Activated CD8-positive, alpha-beta memory T cell treated with anti-CD3 and anti-CD28 coated beads, Interleukin-2, amount 50 U/mL, for 24 hours (primary cell): Measurements from ENCODE around the gene APOL3.
"Not testable (repeated sequence)": the region's sequence is repeated elsewhere in the genome, so short reads cannot be mapped to it uniquely, and the experiment has no call there.

Experiments
- DNase-seq: peaks from one replicate; pipeline ENCODE4 v3.0.0-alpha.2; 2020; ENCODE audit errors: extremely low read depth

The APOL3 gene

DNA sequence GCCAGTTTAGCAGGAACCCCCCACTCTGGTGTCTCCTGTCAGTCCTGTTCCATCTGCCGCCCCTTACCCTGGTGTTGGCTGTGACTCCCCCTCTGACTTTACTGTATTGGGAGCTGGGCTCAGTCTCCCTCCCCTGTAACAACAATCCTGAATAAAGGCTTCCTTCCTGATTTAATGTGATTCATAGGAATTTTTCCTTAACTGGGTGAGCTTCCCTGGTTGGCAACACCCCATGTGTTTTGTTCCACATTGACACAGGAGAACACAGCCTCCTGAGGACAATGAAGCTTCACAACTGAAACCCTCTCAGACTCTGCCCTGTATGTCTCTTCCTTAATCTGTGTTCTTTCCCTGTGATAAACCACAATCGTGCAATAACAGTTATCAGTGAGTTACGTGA is 32.6 kb upstream of the APOL3 start:
- no peak for DNase-seq

DNA sequence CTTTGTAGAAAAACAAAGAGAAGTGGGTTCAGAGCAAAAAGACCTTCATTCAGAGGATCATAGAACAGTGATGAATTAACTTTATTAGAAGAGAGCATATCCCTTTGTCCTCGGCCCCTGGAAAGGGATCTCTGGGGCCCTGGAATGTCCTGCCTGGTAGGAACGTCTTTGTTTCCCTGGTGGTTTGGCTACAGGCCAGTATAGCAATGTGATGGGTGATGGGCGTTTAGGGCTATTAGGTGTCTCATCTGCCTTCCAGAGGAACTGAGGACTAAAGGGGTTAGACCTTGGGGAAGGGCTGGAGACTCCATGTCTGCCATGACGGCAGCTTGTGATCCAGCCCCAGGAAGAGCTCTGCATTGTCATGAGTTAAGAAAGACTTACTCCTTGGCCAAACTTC is 32.0 kb upstream of the APOL3 start:
- no peak for DNase-seq

DNA sequence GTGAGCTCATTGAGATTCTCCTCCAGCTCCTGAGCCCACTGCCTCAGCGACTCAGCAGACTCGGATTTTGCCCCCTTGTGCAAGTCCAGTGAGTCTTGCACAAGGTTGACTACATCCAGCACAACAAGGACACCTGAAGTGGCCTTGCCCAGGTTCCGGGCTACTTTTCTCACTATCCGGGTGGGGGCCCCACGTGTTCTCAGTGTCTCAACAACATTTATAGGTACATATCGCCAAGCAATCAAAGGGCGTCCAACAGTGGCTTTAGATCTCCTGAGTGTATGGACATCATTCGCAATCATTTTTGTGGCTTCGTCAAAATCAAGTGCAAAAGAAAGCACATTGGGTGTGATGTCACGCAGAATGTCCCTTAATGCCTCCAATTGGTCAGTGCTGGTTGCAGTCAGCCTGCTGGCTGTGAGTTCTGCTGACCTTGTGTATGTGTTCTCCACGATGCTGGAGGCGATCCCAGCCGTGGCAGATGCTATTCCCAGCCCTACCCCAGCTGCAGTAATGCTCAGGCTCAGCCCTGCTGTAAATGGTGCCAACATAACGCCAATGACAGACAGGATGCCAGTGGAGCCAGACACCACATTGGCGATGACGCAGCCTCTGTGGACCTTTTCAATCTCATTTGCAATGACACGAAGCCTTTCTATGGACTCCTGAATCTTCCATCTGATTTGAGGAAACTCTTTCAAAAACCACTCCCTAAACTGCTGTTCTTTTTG is 30.7 kb upstream of the APOL3 start:
- no peak for DNase-seq

DNA sequence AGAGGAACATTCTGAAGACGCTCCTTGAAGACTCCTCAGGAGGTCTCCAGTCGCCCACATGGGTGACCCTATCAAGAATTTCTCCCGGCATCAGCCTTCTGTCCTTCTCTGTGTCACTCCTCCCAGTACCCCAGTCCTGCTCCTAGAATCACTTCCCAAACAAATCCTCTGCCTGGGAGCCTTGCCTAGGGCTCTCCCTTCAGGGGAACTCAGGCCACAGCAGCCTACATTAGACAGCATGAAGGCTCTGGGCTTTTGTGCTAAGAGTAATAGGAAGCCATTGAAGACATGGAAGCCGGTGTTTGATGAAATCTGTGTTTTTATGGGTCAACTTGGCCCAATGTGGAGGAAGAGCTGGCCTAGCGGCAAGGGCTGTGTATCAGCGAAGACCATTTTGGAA is 27.3 kb upstream of the APOL3 start:
- not testable (repeated sequence) for DNase-seq

DNA sequence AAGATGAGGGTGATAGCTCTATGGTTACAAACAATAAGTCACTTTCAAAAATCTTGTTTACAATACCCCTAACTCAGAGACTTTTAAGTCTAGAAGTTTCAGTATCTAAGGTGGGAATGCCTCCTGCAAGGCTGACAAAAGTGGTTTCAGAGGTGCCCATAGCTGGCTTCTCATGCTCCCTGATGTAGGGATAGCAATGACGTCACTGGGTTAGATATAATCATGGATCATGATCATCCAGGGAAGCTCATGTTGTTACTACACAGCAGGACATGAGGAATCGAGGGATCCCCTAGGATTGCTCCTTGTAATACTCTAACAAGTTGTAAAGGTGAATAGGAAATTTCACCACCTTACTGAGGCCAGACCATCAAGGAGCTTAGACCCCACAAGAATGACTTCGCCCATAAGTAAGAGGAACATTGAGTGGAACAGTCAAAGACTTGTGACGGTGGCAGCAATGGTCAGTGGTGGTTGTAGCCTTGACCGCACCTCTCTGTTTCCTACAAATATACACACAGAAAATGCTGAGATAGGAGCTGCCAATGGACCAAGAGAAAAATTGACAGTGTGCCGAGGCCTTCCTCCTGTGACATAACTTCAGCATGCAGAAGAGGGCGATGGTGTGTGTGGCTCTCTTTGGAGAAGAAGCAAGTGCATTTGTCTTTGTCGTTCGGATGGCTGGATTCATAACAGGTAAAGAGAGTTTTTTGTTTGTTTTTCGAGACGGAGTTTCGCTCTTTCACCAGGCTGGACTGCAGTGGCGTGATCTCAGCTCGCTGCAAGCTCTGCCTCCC is 25.5 kb upstream of the APOL3 start:
- no peak for DNase-seq

DNA sequence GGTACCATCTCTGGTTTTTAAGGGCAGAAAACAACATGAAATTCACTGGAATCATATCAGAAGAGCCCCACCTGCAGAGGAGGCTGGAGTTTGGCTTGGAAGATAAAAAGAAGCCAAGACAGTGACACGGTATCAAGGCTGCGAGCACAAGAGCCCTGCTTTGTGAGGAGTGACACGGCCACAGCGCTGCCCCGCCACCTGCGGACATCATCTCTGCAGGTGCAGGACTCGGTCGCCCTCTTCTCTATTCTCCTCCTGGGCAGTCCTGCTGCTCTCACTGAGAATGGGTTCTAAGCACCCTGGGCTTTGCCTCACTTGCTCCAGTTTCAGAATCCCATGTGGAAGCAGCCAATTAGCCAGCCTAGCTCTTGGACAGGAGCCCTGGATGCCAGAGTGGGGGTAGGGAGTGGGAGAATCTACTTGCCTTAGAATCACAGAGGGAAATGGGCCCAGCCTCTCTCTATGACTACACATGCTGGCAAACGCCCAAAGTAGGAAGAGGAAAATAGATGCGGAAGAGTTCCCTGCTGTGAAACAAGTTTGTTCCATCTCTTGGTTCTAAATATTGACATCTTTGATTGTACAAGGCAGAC is 24.0 kb upstream of the APOL3 start:
- no peak for DNase-seq

DNA sequence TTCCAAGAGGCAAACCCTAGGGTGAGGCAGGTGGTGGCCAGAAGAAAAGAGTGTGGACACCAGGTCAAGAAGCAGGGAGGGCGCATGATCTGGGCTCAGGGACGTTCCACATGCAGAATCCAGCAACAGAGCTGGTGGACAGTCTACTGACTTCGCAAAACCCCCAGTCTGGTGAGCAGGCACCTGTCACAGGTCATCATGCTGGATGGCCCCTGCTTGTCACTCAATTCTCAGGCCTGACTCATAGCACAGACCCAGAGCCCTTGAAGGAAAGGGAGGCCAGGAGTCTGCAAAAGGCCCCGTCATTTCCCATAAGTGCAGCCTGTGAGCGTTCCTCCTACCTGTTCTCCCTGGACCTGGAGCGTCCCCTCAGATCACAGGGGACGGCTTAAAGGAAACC is 22.9 kb upstream of the APOL3 start:
- no peak for DNase-seq

DNA sequence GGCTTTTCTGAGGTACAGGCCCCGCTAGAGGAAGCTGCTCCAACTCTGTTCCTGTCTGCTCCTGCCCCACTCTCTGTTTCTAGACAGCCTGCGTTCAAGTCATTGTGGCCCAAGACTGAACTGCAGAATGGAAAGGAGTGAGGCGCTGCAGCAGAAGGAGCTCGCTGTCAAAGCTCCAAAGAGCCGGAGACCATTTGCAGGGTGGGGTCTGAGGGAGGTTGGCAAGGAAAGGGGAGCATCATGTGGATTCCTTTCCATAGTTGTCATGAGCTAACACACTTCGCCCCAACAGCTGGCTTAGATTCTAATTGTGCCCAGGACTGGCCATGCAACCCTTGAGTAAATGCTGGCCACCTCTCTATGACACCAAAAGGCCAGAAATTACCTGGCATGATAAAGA is 22.3 kb upstream of the APOL3 start:
- no peak for DNase-seq

DNA sequence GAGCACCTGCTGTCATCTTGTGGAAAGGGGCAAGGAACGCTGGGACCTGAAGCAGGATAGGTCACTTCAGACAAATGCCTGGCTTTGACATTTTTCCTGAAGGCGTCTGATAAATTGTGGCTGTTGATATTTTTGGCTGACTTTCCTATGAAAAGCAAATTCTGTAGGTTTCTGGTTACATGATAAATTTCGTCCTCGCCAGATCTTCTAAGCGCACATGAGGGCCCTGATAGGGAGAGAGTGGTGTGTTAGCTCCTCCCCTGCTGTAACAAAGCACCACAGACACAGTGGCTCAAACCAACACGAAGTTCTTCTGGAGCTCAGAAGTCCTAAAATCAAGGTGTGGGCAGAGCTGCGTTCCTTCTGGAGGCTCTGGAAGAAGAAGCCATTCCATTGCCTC is 21.5 kb upstream of the APOL3 start:
- DNase-seq: no peak

DNA sequence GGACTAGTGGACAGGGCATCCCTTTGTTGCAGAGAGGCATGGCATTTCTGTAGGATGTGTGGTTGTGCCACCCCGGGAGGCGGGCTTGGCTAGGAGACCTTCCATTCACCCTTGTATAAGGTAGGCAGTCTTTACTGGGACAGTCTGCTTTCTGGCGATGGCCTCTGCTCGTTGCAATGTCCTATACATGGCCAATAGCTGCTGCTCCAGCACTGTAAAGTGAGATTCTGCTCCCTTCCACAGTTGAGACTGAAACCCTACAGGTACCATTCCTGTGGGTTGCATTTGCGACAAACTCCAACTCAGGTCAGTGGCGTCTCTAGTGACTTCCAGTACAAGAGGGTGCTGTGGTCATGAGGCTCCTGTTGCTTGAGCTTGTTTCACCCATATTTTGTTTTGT is 20.4 kb upstream of the APOL3 start:
- no peak for DNase-seq

DNA sequence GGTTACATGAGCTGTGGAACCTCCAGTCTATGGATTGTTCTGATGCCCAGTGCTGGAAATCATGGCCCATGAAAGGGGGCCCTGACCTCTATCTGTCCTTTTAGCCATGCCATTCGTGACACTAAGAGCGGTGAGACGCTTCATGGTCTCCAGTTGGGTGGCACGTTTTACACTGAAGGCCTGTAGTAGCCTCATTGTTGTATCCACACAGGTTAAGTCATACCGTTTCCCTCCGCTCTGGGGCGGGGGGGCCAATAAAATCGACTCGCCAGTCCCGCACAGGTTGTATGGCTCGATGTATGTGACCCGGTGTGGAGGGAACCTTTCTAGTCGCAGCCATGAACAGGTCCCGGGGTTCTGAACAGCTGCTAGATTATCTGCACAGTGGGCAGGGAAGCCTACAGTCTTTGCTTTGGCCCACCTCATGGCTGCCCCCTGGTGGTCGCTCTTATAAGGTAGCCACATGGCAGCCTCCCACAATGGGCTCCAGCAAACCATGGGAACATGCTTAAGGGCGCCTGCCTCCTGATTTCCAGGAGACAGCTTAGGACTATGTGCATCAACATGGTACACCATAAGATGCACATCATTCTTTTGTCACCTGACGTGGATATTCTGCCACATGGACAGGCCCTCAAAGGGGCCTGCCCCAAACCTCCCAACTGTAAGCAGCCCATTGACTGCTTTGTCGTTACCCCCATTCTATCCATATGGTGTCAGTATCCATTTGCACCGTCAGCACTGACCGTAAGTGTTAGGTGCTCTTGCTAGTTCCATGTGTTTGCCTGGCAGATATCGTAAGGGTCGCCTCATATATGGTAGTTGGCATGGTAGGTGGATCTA is 19.7 kb upstream of the APOL3 start:
- DNase-seq: peak; percentile 65

DNA sequence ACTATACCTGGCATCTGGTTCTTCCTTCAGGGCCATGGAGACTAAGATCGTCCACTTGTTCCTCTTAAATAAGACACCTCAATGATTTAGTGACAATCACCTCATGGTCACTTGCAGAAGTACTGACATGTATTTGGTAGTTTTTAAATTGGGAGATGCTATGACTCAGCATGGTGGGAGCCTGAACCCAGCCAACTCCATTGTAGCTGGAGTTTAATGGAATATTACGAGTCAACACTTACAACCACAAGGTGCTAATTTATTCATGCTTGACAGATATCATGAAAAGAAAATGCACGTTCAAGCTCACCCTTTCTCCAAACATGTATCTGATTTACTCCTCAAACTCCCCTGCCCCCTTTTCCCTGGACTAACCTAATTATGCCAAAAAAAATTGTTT is 16.6 kb upstream of the APOL3 start:
- no peak for DNase-seq

DNA sequence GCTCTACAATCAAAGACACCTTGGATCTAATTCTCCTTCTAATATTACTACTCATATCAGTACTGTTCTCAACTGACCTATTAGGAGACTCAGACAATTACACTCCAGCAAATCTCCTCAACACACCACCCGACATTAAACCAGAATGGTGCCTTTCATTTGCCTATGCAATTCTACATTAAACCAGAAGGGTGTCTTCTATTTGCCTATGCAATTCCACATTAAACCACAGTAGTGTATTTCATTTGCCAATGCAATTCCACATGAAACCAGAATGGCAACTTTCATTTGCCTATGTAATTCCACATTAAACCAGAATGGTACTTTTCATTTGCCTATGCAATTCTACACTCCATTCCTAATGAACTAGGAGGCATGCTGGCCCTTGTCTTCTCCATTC is 15.3 kb upstream of the APOL3 start:
- no peak for DNase-seq

DNA sequence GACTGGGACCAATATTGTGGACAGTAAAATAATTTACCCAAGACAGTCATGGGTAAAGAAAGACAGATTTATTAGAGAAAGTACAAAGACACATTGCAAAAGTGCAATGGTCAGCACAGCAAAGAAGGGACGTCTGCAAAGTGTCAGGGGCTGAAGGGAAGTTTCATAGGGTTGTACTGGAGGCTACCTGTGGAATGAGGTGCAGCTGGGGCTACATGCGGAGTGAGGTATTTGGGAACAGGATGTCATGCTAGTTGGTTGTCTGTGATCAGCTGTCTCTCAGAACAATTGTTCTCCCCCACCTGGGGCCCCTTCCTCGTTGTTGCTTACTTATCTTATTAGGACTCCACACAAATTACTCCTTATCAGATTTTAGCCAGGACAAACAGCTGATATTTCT is 11.4 kb upstream of the APOL3 start:
- no peak for DNase-seq

DNA sequence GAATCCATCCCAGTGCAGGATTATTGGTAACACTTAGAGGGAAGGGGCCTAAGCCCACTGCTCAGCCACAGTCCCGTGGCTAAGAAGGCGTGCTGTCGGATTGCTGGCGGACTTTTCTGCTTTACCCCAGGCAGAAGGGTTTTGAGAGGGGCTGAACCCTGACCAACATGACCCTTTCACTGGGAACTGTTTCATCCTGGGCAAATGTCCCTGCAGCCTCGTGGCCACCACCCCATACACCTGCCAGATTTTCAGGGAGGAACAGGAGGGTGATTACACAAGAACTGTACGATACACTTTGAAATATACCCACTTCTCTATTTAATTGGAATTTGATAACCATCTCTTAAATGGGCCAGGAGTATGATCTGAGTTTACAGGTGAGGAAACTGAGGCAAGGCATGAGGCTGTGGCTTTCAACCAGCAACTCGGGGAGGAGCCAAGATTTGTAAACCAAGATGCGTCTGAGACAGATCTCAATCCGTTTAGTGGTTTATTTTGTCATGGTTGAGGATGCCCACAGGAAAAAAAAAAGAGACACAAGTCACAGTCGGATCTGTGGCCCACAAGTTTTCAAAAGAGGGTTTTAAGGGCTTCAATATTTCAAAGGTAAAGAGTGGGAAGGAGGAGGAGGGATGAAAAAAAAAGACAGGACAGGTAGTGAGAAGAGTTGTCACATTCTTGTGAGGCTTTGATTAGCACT is 6.1 kb upstream of the APOL3 start:
- DNase-seq: no peak

DNA sequence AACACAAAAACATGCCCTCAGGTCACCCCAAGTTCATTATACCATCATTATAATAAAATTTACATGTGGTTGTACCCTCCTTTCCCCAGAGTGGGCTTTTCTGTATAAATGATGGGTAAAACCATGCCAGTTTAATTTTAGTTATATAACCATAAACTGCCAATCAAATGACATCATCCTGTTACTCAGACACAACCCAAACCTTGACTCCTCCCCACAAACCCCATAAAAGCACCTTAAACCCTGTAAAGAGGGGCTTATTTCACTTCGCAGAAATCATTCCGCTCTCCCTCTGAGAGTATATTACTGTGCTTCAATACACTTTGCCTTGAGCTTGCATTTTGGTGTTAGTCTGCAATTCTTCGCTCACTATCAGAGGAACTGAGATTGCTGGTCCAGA is 5.5 kb upstream of the APOL3 start:
- no peak for DNase-seq

DNA sequence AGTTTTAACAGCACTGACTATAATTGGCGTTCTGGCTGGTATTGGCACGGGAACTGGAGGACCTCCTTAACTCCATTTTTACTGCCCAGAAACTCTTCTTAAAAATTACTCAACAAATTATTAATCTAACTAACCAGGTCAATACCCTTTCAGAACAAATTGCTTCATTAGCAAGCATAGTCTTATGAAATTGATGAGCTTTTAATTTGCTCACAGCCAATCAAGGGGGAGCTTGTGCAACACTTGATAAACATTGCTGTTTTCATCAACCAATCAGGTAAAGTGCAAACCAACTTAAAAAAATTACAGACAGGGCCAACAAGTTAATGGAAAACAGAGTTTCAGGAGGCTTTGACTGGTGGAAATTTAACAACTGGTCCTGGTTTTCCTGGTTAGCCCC is 4.6 kb upstream of the APOL3 start:
- no peak for DNase-seq

DNA sequence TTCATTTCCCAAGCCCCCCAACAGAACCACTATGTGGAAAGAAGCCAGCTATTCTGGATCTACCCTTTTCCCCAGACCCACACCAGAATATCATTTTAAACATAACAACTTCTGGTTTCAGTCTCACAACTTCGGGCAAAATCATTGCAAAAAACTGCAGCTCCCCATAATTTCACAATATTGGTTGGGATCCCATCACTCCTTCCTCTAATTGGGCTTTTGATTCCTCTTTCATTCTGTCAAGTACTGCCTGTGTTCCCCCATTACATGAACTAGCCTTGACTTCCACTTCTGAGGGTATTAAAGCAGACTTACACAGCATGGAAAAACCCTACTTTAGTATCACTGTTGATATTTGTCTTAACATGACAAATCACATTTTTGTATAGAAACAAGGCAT is 4.1 kb upstream of the APOL3 start:
- no peak for DNase-seq

DNA sequence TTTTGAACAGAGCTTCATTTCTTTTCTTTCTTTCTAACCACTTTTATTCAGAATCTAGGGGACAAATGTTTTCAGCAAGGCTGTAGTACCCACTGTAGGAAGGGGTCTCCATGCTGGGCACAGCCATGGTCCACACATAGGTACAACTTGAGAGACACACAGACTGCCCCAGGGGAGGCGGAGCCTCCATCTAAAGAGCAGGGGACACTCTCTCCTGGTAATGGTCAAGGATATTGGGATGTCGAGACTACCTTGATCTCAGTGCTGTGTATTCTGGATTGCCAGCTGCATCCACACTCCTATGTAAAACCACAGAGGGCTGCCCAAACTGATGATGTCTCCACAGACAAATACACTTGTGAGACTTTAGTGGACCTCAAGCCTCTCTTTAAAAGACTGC is 2.9 kb upstream of the APOL3 start:
- no peak for DNase-seq

DNA sequence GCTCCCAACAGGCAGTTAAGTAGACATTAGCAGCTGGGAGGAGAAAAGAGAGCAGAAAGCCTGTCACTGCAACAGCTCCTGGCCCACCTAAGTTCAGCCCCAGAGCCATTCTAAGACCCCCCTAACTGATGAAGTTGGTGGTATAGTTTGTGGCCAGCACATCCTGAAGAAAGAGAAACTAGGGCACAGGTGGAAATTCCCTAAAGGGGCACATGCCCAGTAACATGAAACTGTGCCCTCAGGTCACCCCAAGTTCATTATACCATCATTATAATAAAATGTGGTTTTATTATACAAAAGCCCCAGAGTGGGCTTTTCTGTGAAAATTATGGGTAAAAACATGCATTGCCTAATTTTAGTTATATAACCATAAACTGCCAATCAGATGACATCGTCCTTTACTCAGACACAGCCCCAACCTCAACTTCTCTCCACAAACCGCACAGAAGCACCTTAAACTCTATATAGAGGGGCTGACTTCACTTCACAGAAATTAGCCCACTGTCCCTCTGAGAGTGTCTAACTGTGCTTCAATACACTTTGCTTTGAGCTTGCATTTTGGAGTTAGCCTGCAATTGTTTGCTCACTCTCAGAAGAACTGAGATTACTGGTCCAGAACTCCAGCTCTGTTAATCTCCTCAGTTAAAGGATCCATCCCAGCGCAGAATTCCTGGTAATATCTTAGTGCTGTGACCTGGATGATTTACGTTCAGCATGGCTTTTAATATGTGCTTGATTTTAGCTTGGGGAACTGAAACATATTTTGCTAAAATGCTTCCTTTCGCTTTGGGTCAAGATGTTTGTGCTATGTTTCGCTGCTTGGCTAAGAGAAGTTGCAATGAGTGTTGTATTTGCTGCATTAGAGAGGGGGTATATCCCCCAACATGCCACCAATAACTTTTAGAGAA is 1.8 kb upstream of the APOL3 start:
- no peak for DNase-seq

DNA sequence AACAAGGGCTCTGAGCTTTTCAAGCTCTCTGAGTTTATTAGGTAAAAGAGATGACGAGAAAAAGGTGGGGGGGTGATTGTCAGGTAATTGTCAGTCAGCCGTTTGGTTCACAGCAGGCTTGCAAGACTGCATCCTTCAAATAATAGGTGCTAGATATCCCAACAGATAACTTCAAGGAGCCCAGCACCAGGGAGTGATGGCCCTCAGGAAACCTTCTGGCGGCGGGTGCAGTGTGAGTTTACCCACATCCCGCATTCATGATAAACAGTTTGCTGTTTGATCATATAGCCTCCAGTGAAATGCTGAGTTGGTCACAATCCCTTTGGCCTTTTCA is 1.2 kb upstream of the APOL3 start:
- DNase-seq: not testable (repeated sequence)
